ENCODE data around the gene UPK3BL1.
"Not testable (repeated sequence)": the region's sequence is repeated elsewhere in the genome, so short reads cannot be mapped to it uniquely, and the experiment has no call there.

The UPK3BL1 gene

DNA sequence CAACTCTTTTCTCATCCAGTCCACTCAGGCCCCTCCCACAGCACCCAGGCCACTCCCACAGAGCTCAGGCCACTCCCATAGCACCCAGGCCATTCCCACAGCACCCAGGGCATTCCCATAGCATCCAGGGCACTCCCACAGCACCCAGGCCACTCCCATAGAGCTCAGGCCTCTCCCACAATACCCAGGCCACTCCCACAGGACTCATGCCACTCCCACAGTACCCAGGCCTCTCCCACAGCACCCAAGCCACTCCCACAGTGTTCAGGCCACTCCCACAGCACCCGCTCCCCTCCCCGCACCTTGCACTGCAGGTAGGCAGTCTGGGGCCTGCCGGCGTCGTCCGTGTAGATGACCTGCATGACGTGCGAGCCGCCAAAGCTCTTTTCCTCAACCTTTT lies 52.7 kb downstream of the UPK3BL1 start:
- in situ Hi-C loops (cut with MboI; ENCODE audit: low sequenced_read_pairs) = not testable (repeated sequence)

Data from HL-60/S4 treated with retinoic acid at 250 ng/mL for 4 days and 3 days (cell line).